BE2C (cell line): ENCODE data around the gene DLGAP4.
"Not testable (repeated sequence)": the region's sequence is repeated elsewhere in the genome, so short reads cannot be mapped to it uniquely, and the experiment has no call there.

ENCODE experiments used
- DNase-seq: peaks from one replicate; pipeline ENCODE4 v3.0.0-alpha.2; 2020
- H3K27me3 ChIP-seq: fragments of 250-450 bp; sonication (Bioruptor Pico); 2 replicates; pipeline ENCODE4 v1.5.1; 2020; ENCODE audit warnings: mild to moderate bottlenecking
- H3K36me3 ChIP-seq: fragments of 250-450 bp; sonication (Bioruptor Pico); 2 replicates; pipeline ENCODE4 v1.5.1; 2020; ENCODE audit warnings: mild to moderate bottlenecking
- H3K4me1 ChIP-seq: fragments of 250-450 bp; sonication (Bioruptor Pico); 2 replicates; pipeline ENCODE4 v1.5.1; 2020
- H3K4me3 ChIP-seq: 2 replicates; pipeline ENCODE4 v1.5.1; 2011; ENCODE audit warnings: low read depth, low read length
- H3K9me3 ChIP-seq: fragments of 250-450 bp; sonication (Bioruptor Pico); 2 replicates; pipeline ENCODE4 v1.5.1; 2020
- TF ChIP-seq, protein P1 (sequence below): IDR thresholded peaks from 2 replicates; pipeline ENCODE4 v1.5.1; 2012; ENCODE audit warnings: mild to moderate bottlenecking, low read depth, low read length

DLGAP4 gene

DNA sequence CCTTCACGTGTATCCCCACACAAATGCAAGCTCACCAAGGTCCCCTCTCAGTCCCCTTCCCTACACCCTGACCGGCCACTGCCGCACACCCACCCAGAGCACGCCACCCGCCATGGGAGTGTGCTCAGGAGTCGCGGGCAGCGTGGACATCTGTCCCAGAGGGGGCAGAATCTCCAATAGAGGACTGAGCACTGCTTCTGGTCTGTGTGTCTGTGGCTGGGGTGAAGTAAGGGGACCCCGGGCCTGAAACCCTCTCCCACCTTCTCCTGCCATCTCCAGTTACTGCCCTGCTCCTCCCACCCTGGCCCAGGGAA is 243.4 kb downstream of the DLGAP4 start:
- H3K9me3 ChIP-seq: no peaks in the 10 kb centered on the region
- TF ChIP-seq, protein P1, sequence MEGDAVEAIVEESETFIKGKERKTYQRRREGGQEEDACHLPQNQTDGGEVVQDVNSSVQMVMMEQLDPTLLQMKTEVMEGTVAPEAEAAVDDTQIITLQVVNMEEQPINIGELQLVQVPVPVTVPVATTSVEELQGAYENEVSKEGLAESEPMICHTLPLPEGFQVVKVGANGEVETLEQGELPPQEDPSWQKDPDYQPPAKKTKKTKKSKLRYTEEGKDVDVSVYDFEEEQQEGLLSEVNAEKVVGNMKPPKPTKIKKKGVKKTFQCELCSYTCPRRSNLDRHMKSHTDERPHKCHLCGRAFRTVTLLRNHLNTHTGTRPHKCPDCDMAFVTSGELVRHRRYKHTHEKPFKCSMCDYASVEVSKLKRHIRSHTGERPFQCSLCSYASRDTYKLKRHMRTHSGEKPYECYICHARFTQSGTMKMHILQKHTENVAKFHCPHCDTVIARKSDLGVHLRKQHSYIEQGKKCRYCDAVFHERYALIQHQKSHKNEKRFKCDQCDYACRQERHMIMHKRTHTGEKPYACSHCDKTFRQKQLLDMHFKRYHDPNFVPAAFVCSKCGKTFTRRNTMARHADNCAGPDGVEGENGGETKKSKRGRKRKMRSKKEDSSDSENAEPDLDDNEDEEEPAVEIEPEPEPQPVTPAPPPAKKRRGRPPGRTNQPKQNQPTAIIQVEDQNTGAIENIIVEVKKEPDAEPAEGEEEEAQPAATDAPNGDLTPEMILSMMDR: no peak
- H3K36me3 ChIP-seq: no peaks in the 10 kb centered on the region
- no peak for DNase-seq
- H3K4me1 ChIP-seq: no peaks in the 10 kb centered on the region
- H3K4me3 ChIP-seq: no peak overlapping the region
- H3K27me3 ChIP-seq: no peaks in the 10 kb centered on the region

DNA sequence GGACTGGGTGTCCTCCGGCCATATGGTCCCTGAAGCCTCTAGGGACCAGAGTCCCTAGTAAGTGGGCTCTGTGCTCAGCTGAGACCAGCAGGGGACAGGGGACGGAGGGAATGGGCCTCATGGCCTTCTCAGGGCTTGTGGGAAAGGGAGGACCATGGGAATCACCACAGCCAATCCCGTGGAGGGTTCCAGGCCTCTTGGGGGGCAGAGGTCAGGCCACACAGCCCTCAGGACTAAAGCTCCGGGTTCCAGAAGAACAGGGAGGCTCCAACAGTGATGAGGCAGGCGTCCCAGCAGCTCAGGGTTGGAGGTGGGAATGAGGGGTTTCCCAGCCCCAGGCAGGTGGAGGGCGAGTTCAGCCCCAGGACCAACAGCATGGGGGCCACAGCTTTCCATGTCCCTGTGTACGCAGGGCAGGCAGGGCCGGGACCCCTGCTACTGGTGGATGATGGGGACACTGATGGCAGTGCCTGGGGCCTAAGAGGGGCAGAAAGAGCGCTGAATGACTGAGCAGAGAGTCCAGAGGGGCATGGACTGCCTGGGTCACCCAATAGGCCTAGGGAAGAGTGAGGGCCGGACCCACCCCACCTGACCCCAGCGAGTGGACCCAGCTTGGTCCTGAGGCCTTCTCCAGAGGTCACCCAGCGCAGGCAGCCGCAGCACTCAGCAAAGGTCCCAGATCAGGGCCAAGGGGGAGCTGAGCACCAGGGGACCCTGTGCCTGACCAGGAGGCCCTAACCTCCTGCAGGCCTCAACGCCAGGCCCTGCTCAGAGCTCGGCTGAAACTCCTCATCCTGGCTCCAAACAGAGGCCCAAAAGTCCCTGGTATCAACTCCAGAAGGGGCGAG is 244.0 kb downstream of the DLGAP4 start:
- TF ChIP-seq, protein P1: no peak

DNA sequence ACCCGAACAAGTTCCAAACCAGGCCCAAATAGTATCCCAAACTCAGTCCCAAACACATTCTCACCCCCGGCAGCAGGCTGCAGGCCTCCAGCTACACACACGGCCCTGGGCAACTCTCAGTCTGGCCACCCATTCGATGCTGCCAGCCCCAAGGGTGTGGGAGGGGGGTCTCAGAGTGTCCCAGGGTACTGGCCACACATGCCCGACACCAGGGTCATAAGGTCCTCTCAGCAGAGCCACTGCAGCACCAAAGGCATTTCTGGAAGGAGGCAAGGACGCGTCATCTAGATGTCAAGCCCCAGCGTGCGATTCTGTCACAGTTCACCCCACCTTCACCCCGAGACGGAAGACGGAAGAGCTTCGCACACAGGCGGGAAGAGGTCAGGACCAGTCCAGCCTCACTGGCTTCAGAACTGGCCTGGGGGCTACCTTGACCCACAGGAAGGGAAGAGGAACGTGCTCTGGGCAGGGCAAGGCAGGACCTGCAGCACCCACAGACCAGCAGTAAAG is 244.7 kb downstream of the DLGAP4 start:
- Histone ChIP-seq H3K4me3 (no peak overlapping the region), H3K36me3 (no peaks in the 10 kb centered on the region), H3K4me1 (no peaks in the 10 kb centered on the region), H3K9me3 (no peaks in the 10 kb centered on the region), H3K27me3 (no peaks in the 10 kb centered on the region)
- TF ChIP-seq, protein P1: no peak
- no peak for DNase-seq

More for the DNA sequence above, 244.0 kb downstream of the DLGAP4 start:
- H3K9me3 ChIP-seq: no peaks in the 10 kb centered on the region
- H3K4me3 ChIP-seq: no peak overlapping the region
- no peaks in the 10 kb centered on the region for H3K4me1 ChIP-seq
- no peaks in the 10 kb centered on the region for H3K36me3 ChIP-seq
- no peaks in the 10 kb centered on the region for H3K27me3 ChIP-seq
- no peak for DNase-seq

DNA sequence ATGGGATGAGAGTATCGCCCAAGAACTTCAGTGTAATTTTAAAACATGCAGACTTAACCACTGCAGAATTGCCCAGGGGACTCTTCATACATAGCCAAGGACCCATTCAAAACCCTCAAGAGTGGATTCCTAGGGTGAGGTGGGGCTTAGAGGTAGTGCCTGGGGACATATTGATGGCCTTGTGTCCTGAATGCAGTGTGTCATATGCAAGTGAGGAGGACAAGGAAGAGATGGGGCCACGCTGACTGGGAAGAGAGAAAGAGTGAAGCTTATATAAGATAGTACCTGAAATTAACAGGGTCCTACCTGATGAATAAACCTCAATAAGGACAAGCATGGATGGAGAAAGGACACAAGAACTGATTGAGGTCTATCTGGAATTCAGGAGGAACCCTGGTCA is 249.1 kb downstream of the DLGAP4 start:
- Histone ChIP-seq H3K4me1 (no peaks in the 10 kb centered on the region), H3K9me3 (no peaks in the 10 kb centered on the region), H3K4me3 (no peak overlapping the region), H3K36me3 (no peaks in the 10 kb centered on the region), H3K27me3 (no peaks in the 10 kb centered on the region)
- DNase-seq: no peak
- TF ChIP-seq, protein P1: no peak

DNA sequence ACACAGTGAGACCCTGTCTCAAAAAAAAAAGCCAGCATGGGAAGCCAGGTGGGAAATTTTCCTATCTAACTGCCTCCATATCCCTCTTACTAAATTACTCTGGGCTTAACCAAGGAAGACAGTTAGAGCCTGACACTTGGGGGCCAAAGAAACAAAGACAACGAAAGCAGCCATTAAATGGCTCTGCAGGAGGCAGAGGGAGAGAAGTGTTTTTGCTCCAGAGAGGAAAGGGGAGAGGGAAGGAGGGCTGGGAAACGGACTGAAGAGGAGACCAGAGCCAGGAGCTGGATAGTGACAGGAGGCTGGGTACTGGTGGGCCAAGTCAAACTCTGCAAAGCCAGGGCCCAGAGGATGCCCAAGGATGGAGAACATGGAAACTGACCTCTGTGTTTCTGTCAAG is 256.6 kb downstream of the DLGAP4 start:
- Histone ChIP-seq H3K4me1 (no peaks in the 10 kb centered on the region), H3K36me3 (no peaks in the 10 kb centered on the region), H3K27me3 (no peaks in the 10 kb centered on the region), H3K4me3 (no peak overlapping the region), H3K9me3 (no peaks in the 10 kb centered on the region; the same call in 1 of the 2 replicates)
- TF ChIP-seq, protein P1: no peak
- no peak for DNase-seq

DNA sequence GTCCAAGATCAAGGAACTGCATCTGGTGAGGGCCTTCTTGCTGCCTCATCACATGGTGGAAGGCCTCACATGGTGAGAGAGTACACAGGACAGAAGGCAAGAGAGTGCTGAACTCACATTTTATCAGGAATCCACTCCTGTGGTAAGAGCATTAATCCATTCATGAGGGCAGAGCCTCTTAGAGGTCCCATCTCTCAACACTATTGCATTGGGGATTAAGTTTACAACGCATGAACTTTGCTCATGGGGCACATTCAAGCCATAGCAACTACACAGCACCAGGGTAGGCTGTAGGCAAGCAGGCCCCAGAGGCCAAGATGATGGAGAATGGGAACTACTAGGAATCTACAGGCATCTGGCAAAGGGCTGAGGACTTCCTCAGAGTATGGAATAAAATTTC is 257.2 kb downstream of the DLGAP4 start:
- DNase-seq: no peak
- TF ChIP-seq, protein P1: no peak
- Histone ChIP-seq H3K4me3 (no peak overlapping the region), H3K36me3 (no peaks in the 10 kb centered on the region), H3K9me3 (no peaks in the 10 kb centered on the region; the same call in 1 of the 2 replicates), H3K27me3 (no peaks in the 10 kb centered on the region), H3K4me1 (no peaks in the 10 kb centered on the region)

DNA sequence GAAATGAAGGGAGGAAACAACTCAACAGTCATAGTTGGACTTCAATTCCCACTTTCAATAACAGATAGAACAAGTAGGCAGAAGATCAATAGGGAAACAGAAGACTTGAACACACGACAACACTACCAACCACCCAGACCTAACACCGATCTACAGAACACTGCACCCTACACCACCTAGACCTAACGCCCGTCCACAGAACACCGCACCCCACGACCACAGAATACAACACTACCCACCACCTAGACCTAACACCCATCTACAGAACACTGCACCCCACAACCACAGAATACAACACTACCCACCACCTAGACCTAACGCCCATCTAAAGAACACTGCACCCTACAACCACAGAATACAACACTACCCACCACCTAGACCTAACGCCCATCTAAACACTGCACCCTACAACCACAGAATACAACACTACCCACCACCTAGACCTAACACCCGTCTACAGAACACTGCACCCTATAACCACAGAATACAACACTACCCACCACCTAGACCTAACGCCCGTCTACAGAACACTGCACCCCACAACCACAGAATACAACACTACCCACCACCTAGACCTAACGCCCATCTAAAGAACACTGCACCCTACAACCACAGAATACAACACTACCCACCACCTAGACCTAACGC is 258.1 kb downstream of the DLGAP4 start:
- not testable (repeated sequence) for H3K4me1 ChIP-seq, H3K36me3 ChIP-seq, H3K9me3 ChIP-seq, H3K27me3 ChIP-seq, DNase-seq, H3K4me3 ChIP-seq

DNA sequence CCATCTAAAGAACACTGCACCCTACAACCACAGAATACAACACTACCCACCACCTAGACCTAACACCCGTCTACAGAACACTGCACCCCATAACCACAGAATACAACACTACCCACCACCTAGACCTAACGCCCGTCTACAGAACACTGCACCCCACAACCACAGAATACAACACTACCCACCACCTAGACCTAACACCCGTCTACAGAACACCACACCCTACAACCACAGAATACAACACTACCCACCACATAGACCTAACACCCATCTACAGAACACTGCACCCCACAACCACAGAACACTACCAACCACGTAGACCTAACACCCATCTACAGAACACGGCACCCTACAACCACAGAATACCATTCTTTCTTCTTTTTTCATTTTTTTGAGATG is 258.6 kb downstream of the DLGAP4 start:
- not testable (repeated sequence) for H3K9me3 ChIP-seq, H3K4me3 ChIP-seq, H3K4me1 ChIP-seq, H3K36me3 ChIP-seq, DNase-seq, H3K27me3 ChIP-seq
